Measurements from ENCODE around the gene PC.

GRCh38 chr11:66914505-66914904 lies 43.7 kb downstream of the PC start:
- TF ChIP-seq POLR2A (IDR thresholded peaks at IDR 0.05; ENCODE audit: low read length) (no peak), HOXA7 (CRISPR knock-in tag; IDR thresholded peaks at IDR 0.05) (no peak), BHLHE40 (IDR thresholded peaks at IDR 0.05; ENCODE audit: low read depth, low read length) (no peak), SREBF2 (IDR thresholded peaks at IDR 0.05) (no peak)
- TF ChIP-seq, protein P1, sequence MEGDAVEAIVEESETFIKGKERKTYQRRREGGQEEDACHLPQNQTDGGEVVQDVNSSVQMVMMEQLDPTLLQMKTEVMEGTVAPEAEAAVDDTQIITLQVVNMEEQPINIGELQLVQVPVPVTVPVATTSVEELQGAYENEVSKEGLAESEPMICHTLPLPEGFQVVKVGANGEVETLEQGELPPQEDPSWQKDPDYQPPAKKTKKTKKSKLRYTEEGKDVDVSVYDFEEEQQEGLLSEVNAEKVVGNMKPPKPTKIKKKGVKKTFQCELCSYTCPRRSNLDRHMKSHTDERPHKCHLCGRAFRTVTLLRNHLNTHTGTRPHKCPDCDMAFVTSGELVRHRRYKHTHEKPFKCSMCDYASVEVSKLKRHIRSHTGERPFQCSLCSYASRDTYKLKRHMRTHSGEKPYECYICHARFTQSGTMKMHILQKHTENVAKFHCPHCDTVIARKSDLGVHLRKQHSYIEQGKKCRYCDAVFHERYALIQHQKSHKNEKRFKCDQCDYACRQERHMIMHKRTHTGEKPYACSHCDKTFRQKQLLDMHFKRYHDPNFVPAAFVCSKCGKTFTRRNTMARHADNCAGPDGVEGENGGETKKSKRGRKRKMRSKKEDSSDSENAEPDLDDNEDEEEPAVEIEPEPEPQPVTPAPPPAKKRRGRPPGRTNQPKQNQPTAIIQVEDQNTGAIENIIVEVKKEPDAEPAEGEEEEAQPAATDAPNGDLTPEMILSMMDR (IDR thresholded peaks at IDR 0.05) = no peak
- TF ChIP-seq, protein P2, sequence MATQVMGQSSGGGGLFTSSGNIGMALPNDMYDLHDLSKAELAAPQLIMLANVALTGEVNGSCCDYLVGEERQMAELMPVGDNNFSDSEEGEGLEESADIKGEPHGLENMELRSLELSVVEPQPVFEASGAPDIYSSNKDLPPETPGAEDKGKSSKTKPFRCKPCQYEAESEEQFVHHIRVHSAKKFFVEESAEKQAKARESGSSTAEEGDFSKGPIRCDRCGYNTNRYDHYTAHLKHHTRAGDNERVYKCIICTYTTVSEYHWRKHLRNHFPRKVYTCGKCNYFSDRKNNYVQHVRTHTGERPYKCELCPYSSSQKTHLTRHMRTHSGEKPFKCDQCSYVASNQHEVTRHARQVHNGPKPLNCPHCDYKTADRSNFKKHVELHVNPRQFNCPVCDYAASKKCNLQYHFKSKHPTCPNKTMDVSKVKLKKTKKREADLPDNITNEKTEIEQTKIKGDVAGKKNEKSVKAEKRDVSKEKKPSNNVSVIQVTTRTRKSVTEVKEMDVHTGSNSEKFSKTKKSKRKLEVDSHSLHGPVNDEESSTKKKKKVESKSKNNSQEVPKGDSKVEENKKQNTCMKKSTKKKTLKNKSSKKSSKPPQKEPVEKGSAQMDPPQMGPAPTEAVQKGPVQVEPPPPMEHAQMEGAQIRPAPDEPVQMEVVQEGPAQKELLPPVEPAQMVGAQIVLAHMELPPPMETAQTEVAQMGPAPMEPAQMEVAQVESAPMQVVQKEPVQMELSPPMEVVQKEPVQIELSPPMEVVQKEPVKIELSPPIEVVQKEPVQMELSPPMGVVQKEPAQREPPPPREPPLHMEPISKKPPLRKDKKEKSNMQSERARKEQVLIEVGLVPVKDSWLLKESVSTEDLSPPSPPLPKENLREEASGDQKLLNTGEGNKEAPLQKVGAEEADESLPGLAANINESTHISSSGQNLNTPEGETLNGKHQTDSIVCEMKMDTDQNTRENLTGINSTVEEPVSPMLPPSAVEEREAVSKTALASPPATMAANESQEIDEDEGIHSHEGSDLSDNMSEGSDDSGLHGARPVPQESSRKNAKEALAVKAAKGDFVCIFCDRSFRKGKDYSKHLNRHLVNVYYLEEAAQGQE (IDR thresholded peaks at IDR 0.05) = no peak
